Parathyroid adenoma (tissue), 2 donors: ENCODE data around the gene SPRY1.

ENCODE experiments used
- H2AFZ ChIP-seq: fragments of 300-600 bp; sonication (generic); one replicate; pipeline ENCODE4 v1.7.0; 2017; ENCODE audit warnings: antibody characterized with exemption, mild to moderate bottlenecking
- H3K27ac ChIP-seq: fragments of 300-600 bp; sonication (generic); one replicate; pipeline ENCODE4 v1.7.0; 2017
- H3K27me3 ChIP-seq: fragments of 300-600 bp; sonication (generic); one replicate; pipeline ENCODE4 v1.7.0; 2017; ENCODE audit warnings: low read length; ENCODE audit not compliant: control insufficient read depth, insufficient read depth
- H3K36me3 ChIP-seq: fragments of 300-600 bp; sonication (generic); one replicate; pipeline ENCODE4 v1.7.0; 2017; ENCODE audit warnings: low read length; ENCODE audit not compliant: control insufficient read depth, insufficient read depth
- H3K4me1 ChIP-seq: fragments of 300-600 bp; sonication (generic); one replicate; pipeline ENCODE4 v1.7.0; 2017; ENCODE audit warnings: control low read depth
- H3K4me2 ChIP-seq: fragments of 300-600 bp; sonication (generic); one replicate; pipeline ENCODE4 v1.7.0; 2017; ENCODE audit warnings: low read length
- H3K4me3 ChIP-seq: fragments of 300-600 bp; sonication (generic); one replicate; pipeline ENCODE4 v1.7.0; 2017; ENCODE audit warnings: low read depth, low read length
- H3K79me2 ChIP-seq: fragments of 300-600 bp; sonication (generic); one replicate; pipeline ENCODE4 v1.7.0; 2017; ENCODE audit warnings: control low read depth
- H3K9ac ChIP-seq: fragments of 300-600 bp; sonication (generic); one replicate; pipeline ENCODE4 v1.7.0; 2017; ENCODE audit warnings: mild to moderate bottlenecking
- H3K9me3 ChIP-seq: fragments of 300-600 bp; sonication (generic); one replicate; pipeline ENCODE4 v1.7.0; 2017; ENCODE audit warnings: low read length; ENCODE audit not compliant: control insufficient read depth
- CTCF ChIP-seq: fragments of 300-600 bp; sonication (generic); IDR thresholded peaks from one replicate; pipeline ENCODE4 v1.7.0; 2017; ENCODE audit warnings: antibody characterized with exemption, mild to moderate bottlenecking
- donor health status: primary hyperparathyroidism.

SPRY1 gene

DNA sequence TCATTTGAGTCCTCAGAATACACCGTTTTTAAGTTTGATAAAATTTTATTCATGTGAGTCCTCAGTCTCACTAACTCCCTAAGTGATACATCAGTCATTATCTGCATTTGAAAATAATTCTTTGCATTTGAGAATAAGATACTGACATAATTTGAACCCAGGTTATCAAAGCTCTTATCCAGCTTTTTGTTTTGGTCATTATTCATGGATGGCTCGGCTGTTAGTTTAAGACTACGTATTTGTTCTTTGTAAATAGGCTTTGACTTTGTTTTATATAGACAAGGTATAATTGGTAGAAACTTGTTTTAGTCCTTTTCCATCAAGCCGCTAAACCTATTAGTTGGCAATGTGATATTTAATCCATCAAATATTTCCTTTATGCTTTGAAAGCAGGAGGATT is 7.9 kb downstream of the SPRY1 start:
- no peak overlapping the region for H3K27ac ChIP-seq
- no peaks in the 10 kb centered on the region for H3K27me3 ChIP-seq
- H3K79me2 ChIP-seq: no peaks in the 10 kb centered on the region
- H2AFZ ChIP-seq: no peak overlapping the region
- H3K36me3 ChIP-seq: no peaks in the 10 kb centered on the region
- H3K4me1 ChIP-seq: no peaks in the 10 kb centered on the region
- H3K4me3 ChIP-seq: no peak overlapping the region
- TF ChIP-seq CTCF: no peak
- no peak overlapping the region for H3K9ac ChIP-seq
- no peak overlapping the region for H3K4me2 ChIP-seq
- no peaks in the 10 kb centered on the region for H3K9me3 ChIP-seq

- TF ChIP-seq CTCF: no peak
- H2AFZ ChIP-seq: no peak overlapping the region
- no peaks in the 10 kb centered on the region for H3K79me2 ChIP-seq
- no peaks in the 10 kb centered on the region for H3K4me1 ChIP-seq
- no peak overlapping the region for H3K27ac ChIP-seq
- H3K4me2 ChIP-seq: no peak overlapping the region
- no peaks in the 10 kb centered on the region for H3K27me3 ChIP-seq
- no peak overlapping the region for H3K9ac ChIP-seq
- H3K4me3 ChIP-seq: no peak overlapping the region
- H3K9me3 ChIP-seq: no peaks in the 10 kb centered on the region
- no peaks in the 10 kb centered on the region for H3K36me3 ChIP-seq
Observed at GRCh38 chr4:123405267-123405865, 8.8 kb downstream of the SPRY1 start.

DNA sequence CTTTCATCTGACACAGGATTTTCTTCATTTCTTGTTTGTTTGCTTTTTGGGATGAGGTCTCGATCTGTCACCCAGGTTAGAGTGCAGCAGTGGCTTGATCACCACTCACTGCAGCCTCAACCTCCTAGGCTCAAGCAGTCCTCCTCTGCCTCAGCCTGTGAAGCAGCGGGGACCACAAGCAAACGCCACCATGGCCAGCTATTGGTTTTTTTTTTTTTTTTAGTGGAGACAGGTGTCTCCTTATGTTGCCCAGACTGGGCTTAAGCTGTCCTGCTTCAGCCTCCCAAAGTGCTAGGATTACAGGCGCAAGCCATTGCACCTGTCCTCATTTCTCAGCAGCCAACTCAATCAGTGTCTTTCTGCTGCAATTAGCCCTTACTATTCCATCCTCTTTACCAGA is 10.3 kb downstream of the SPRY1 start:
- no peak for TF ChIP-seq CTCF
- Histone ChIP-seq H3K36me3 (no peaks in the 10 kb centered on the region), H3K27ac (no peak overlapping the region), H3K4me2 (no peak overlapping the region), H2AFZ (no peak overlapping the region), H3K27me3 (no peaks in the 10 kb centered on the region), H3K9ac (no peak overlapping the region), H3K4me1 (no peaks in the 10 kb centered on the region), H3K9me3 (no peaks in the 10 kb centered on the region), H3K79me2 (no peaks in the 10 kb centered on the region), H3K4me3 (no peak overlapping the region)

DNA sequence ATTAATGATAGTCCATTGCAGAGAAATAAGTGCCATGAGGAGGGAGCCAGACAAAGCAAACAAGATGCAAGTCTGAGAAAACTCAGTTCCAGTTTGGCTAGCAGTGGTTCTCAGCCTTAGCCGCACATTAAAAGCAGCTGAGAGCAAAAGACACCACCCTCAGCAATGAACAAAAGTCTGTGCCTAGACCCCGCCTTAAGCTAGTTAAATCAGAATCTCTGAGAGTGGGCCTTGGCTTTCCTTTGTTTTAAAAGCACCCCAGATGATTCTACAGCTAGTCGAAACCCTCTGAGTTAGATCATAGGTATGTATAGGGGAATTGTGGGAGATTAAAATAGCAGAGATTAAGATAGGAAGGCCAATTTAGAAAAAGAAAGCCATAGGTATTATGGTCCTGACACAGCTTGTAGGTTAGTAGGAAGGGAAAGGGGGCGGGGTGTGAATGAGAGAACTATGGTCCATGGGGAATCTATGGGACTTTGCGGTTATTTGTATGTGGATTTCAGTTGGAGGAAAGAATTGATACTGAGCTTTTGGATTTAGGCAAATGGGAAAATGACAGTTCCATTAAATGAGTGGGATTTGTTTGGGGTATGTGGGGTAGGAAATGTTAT is 12.0 kb downstream of the SPRY1 start:
- Histone ChIP-seq H3K4me1 (no peaks in the 10 kb centered on the region), H3K9me3 (no peaks in the 10 kb centered on the region), H3K27ac (no peak overlapping the region), H3K4me2 (no peak overlapping the region), H3K4me3 (no peak overlapping the region), H3K9ac (no peak overlapping the region), H3K79me2 (no peaks in the 10 kb centered on the region), H3K36me3 (no peaks in the 10 kb centered on the region), H3K27me3 (no peaks in the 10 kb centered on the region), H2AFZ (no peak overlapping the region)
- no peak for TF ChIP-seq CTCF

GRCh38 chr4:123409334-123409733 is 12.7 kb downstream of the SPRY1 start:
- H3K27ac ChIP-seq: no peak overlapping the region
- no peaks in the 10 kb centered on the region for H3K79me2 ChIP-seq
- no peaks in the 10 kb centered on the region for H3K9me3 ChIP-seq
- TF ChIP-seq CTCF: no peak
- no peaks in the 10 kb centered on the region for H3K4me1 ChIP-seq
- H2AFZ ChIP-seq: no peak overlapping the region
- H3K4me3 ChIP-seq: no peak overlapping the region
- H3K9ac ChIP-seq: no peak overlapping the region
- no peaks in the 10 kb centered on the region for H3K27me3 ChIP-seq
- no peak overlapping the region for H3K4me2 ChIP-seq
- no peaks in the 10 kb centered on the region for H3K36me3 ChIP-seq
